ENCODE data around the gene FBP2. TPM values are rescaled to one million over a fixed set of nuclear protein-coding genes. Genes with fewer than 3 reads are reported as not detected.

FBP2 gene
- total and polyA plus RNA-seq, 2 of the 4 experiments (the other 2 are of a cell fraction) = not detected

- ChIA-PET CTCF (no interaction called here), POLR2A (ENCODE audit: unreplicated experiment) (interaction anchor here (0.6 kb wide), 1 partner anchor 16 kb away, joined by 4 read pairs; no protein-coding TSS in a partner anchor)
- H4K5ac ChIP-seq (ENCODE audit: low read depth, low read length) = no peak overlapping the region
- no peak overlapping the region for H3K4me3 ChIP-seq (ENCODE audit: insufficient read depth, low read depth, low read length)
- no peak overlapping the region for H3K14ac ChIP-seq (replicated peaks; ENCODE audit: low read depth, low read length)
- peak; percentile 40 for ATAC-seq (ENCODE audit: low read depth)
- H2BK15ac ChIP-seq (ENCODE audit: low read depth, low read length) = no peak overlapping the region
- no TSS peak for BruUV-seq (replicated peaks)
- H2AK5ac ChIP-seq (ENCODE audit: low read depth, low read length) = no peak overlapping the region
- no peak overlapping the region for H3K9ac ChIP-seq (ENCODE audit: low read depth, low read length)
- no peak overlapping the region for H2BK5ac ChIP-seq (ENCODE audit: low read depth, low read length, poor library complexity, severe bottlenecking)
- H4K8ac ChIP-seq (ENCODE audit: low read depth in 2 of 2, low read length in 2 of 2) = no peak overlapping the region
- no peak overlapping the region for H2AFZ ChIP-seq (replicated peaks; ENCODE audit: low read length, poor library complexity)
- H4K91ac ChIP-seq (ENCODE audit: insufficient read depth, low read depth, low read length) = no peak overlapping the region
- 0% methylated on average over 1 of the region's 5 CpGs; no CpG with 5 or more reads in 1 of the 2 experiments for WGBS, 2 experiments (ENCODE audit: extremely low coverage in 2 of 2, insufficient read length in 1 of 2)
- H4K20me1 ChIP-seq (ENCODE audit: insufficient read depth, low read length) = no peaks in the 10 kb centered on the region
- no peak overlapping the region for H3K18ac ChIP-seq (ENCODE audit: low read depth, low read length)
- H3K4ac ChIP-seq (ENCODE audit: low read depth, low read length) = no peak overlapping the region
- intact Hi-C loops (cut with micrococcal nuclease) (no loop called here), in situ Hi-C loops (cut with MboI; ENCODE audit: low sequenced_read_pairs) (no loop called here), dilution Hi-C loops (cut with HindIII; ENCODE audit: low sequenced_read_pairs, unreplicated experiment) (no loop called here)
- no peak overlapping the region for H3K27ac ChIP-seq (ENCODE audit: insufficient read depth, low read length)
- no peak overlapping the region for H2BK120ac ChIP-seq (ENCODE audit: low read depth, low read length)
- no peaks in the 10 kb centered on the region for H3K9me3 ChIP-seq (ENCODE audit: control insufficient read depth, insufficient read depth, low read length)
- H3K23ac ChIP-seq (ENCODE audit: low read depth, low read length) = no peak overlapping the region
- no peaks in the 10 kb centered on the region for H3K36me3 ChIP-seq (ENCODE audit: control insufficient read depth, insufficient read depth, low read length)
- H3K9me1 ChIP-seq (ENCODE audit: insufficient read depth, low read length) = no peaks in the 10 kb centered on the region
- no peak overlapping the region for H2AK9ac ChIP-seq (replicated peaks; ENCODE audit: low read depth, low read length, poor library complexity)
- H3K4me2 ChIP-seq (ENCODE audit: low read depth, low read length) = no peak overlapping the region
- no peak for DNase-seq
- H3K4me1 ChIP-seq (ENCODE audit: control insufficient read depth, insufficient read depth, low read length) = no peaks in the 10 kb centered on the region
- H2BK20ac ChIP-seq (ENCODE audit: low read depth, low read length) = no peak overlapping the region
- H3K27me3 ChIP-seq (ENCODE audit: control insufficient read depth, insufficient read depth, low read length) = peaks cover 37% of the 10 kb centered on the region
- TF ChIP-seq BHLHE40 (IDR thresholded peaks at IDR 0.05; ENCODE audit: low read depth, low read length) (no peak), SMC3 (IDR thresholded peaks at IDR 0.05; ENCODE audit: low read depth, low read length) (no peak), CHD1 (IDR thresholded peaks at IDR 0.05; ENCODE audit: low read depth, low read length) (no peak), RCOR1 (IDR thresholded peaks at IDR 0.05; ENCODE audit: insufficient replicate concordance, low read length) (no peak), MAFK (IDR thresholded peaks at IDR 0.05; ENCODE audit: low read depth, low read length) (no peak), FOS (IDR thresholded peaks at IDR 0.05; ENCODE audit: low read depth, low read length) (no peak), ELK1 (IDR thresholded peaks at IDR 0.05; ENCODE audit: borderline replicate concordance, low read depth, low read length) (no peak)
- TF ChIP-seq, protein P1, sequence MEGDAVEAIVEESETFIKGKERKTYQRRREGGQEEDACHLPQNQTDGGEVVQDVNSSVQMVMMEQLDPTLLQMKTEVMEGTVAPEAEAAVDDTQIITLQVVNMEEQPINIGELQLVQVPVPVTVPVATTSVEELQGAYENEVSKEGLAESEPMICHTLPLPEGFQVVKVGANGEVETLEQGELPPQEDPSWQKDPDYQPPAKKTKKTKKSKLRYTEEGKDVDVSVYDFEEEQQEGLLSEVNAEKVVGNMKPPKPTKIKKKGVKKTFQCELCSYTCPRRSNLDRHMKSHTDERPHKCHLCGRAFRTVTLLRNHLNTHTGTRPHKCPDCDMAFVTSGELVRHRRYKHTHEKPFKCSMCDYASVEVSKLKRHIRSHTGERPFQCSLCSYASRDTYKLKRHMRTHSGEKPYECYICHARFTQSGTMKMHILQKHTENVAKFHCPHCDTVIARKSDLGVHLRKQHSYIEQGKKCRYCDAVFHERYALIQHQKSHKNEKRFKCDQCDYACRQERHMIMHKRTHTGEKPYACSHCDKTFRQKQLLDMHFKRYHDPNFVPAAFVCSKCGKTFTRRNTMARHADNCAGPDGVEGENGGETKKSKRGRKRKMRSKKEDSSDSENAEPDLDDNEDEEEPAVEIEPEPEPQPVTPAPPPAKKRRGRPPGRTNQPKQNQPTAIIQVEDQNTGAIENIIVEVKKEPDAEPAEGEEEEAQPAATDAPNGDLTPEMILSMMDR (conservative IDR thresholded peaks at IDR 0.05; ENCODE audit: low read depth, low read length) = no peak
- no peak overlapping the region for H3K56ac ChIP-seq (ENCODE audit: extremely low read depth, insufficient read depth, low read length)
- no peaks in the 10 kb centered on the region for H3K79me1 ChIP-seq (ENCODE audit: low read depth in 1 of 2, low read length in 2 of 2)
Measured at GRCh38 chr9:94632737-94633136, 39.1 kb upstream of the FBP2 start.

Measured in IMR-90 (cell line).